Medulla oblongata (tissue), 1 donor: ENCODE data around the gene ADAD1.

Source experiments
- DNase-seq: peaks from one replicate; pipeline ENCODE4 v3.0.0-alpha.2; 2015; ENCODE audit errors: extremely low spot score

Gene ADAD1

DNA sequence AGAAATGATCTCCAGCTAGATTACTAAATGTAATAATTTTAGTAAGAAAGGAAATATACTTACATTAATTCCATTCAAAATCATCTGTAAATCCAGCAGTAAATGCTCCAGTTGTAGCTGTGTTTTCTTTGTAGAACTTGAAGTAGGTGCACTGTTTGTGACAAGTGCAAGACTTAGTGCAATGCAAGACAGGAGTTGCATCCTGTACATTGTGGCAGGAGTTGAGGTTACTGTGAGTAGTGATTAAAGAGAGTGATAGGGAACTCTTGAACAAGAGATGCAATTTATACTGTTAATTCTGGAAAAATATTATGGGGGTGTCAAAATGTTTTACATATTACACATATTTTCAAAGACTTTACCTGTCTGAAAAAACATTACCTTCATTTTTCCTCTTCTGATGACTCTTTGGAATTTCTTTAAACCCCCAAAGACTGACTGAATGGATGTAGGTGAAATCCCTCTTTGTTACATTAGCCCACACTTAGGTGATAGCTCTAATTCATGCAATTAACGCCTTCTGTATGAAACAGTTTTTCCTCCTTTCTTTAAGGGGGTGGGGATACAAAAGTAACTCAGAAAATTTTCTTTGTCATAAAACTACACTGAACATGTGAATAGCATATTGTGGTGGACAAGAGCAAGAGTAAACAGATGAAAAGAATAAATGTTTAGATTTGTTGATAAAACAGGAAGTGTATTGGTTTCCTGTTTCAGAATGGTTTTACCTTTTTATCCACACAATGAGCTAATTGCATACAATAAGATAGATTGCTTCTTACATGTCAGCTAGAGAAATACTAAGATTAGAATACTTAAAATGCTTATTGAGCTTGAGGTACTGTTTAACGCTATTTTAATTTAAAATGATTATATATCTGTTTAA lies 77.7 kb downstream of the ADAD1 start, which contains the start of gene IL2:
TSS of gene IL2 (minus strand) at position 495 of the 886 bp plus-strand sequence. CDS start at position 210, 285 bp downstream.
- no peak for DNase-seq

- DNase-seq = no peak
Measured at GRCh38 chr4:122458625-122459024, 79.8 kb downstream of the ADAD1 start.

DNA sequence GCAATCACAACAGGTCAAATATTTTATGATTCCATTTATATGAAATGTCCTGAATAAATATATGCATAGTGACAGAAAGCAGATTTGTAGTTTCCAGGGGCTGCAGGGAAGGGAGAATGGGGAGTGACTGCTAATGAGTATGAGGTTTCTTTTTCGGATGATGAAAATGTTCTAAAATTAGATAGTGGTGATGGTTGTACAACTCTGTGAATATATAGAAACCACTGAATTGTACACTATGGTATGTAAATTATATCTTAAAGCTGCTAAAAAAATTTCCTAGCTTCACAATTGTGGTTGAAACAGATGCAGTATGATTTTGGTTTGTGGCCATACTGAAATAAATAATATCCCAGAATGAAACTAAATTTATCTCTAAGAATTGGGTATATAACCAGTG lies 90.6 kb downstream of the ADAD1 start:
- DNase-seq = no peak

GRCh38 chr4:122475233-122475632 lies 96.4 kb downstream of the ADAD1 start:
- no peak for DNase-seq

GRCh38 chr4:122476126-122476525 lies 97.3 kb downstream of the ADAD1 start:
- no peak for DNase-seq

- no peak for DNase-seq
Measured at GRCh38 chr4:122476745-122477144, 97.9 kb downstream of the ADAD1 start.
